ENCODE results near the gene FUOM.
"Not testable (repeated sequence)": the region's sequence is repeated elsewhere in the genome, so short reads cannot be mapped to it uniquely, and the experiment has no call there.

Gene FUOM

DNA sequence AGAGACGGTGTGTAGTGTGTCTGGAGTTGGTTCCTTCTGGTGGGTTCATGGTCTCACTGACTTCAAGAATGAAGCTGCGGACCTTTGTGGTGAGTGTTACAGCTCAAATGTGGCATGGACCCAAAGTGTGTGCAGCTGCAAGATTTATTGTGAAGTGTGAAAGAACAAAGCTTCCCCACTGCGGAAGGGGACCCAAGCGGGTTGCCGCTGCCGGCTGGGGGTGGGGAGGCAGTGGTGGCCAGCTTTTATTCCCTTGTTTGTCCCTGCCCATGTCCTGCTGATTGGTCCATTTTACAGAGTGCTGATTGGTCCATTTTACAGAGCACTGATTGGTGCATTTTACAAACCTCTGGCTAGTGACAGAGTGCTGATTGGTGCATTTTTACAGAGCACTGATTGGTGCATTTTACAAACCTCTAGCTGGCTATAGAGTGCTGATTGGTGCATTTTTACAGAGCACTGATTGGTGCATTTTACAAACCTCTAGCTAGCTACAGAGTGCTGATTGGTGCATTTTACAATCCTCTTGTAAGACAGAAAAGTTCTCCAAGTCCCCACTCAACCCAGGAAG lies 36.9 kb downstream of the FUOM start:
- WGBS (ENCODE audit: insufficient coverage, insufficient read length) = no CpG with 5 or more reads among the region's 6 CpGs
- not testable (repeated sequence) for DNase-seq (ENCODE audit: low read depth, low spot score); H3K4me1 ChIP-seq (ENCODE audit: control insufficient read depth, insufficient read depth, low read length)

DNA sequence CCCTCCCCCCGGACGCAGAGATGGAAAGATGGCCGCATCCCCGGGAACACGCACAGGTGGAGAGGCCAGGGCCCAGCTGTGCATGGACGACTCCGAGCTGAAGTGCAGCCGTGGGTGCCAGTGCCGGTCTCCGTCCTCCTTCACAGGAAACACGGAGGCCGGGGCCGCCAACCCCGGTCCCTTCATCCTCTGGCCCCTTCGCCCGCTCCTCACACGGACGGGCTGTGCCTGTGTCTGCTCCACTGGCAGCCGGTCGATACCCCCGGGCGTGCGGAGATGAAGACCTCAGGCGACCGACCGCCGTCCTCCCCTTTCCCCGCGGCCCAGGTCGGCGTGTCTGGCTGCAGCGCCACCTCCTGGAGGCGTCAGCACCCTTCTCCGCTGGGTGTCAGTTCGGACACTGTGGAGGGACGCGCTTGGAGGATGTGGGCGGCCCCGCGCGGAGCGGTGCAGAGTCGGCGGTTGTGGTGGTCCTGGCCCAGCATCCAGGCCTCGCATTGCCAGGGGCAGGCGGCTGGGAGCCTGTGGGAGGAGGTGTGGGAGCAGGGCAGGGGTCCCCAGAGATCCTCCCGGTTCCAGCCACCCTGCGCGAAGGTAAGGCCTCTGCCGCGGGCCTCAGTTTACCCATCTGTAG lies 39.2 kb downstream of the FUOM start:
- Histone ChIP-seq H3K27ac (ENCODE audit: low read length) (no peak overlapping the region), H3K36me3 (ENCODE audit: control insufficient read depth, insufficient read depth, low read length) (no peaks in the 10 kb centered on the region), H3K4me3 (ENCODE audit: low read length) (peak overlapping the region; percentile 45; the same call in 1 of the 2 replicates), H3K9me3 (ENCODE audit: control insufficient read depth, insufficient read depth, low read length) (no peaks in the 10 kb centered on the region), H3K4me1 (ENCODE audit: control insufficient read depth, insufficient read depth, low read length) (no peaks in the 10 kb centered on the region), H3K27me3 (ENCODE audit: control insufficient read depth, insufficient read depth, low read length) (no peaks in the 10 kb centered on the region)
- DNase-seq (ENCODE audit: low read depth, low spot score) = peak; percentile 47
- no CpG with 5 or more reads among the region's 51 CpGs for WGBS (ENCODE audit: insufficient coverage, insufficient read length)

More for the DNA sequence above, 36.9 kb downstream of the FUOM start:
- H3K9me3 ChIP-seq (ENCODE audit: control insufficient read depth, insufficient read depth, low read length); H3K4me3 ChIP-seq (ENCODE audit: low read length); H3K27me3 ChIP-seq (ENCODE audit: control insufficient read depth, insufficient read depth, low read length); H3K36me3 ChIP-seq (ENCODE audit: control insufficient read depth, insufficient read depth, low read length); H3K27ac ChIP-seq (ENCODE audit: low read length): not testable (repeated sequence)

DNA sequence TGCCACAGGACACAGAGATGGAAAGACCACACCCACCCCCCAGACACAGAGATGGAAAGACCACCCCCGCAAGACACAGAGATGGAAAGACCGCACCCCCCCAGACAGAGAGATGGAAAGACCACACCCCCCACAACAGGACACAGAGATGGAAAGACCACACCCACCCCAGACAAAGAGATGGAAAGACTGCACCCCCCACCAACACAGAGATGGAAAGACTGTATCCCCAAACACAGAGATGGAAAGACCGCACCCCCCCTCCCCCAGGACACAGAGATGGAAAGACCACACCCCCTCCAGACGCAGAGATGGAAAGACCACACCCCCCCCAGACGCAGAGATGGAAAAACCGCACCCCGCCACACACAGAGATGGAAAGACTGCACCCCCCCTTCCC lies 41.1 kb downstream of the FUOM start:
- H3K9me3 ChIP-seq (ENCODE audit: control insufficient read depth, insufficient read depth, low read length) = no peaks in the 10 kb centered on the region
- no CpG with 5 or more reads among the region's 7 CpGs for WGBS (ENCODE audit: insufficient coverage, insufficient read length)
- 0 out of 2 replicates have a peak, but pooled peaks cover 2% of the 10 kb centered on the region for H3K36me3 ChIP-seq (ENCODE audit: control insufficient read depth, insufficient read depth, low read length)
- no peaks in the 10 kb centered on the region for H3K4me1 ChIP-seq (ENCODE audit: control insufficient read depth, insufficient read depth, low read length)
- H3K27me3 ChIP-seq (ENCODE audit: control insufficient read depth, insufficient read depth, low read length) = no peaks in the 10 kb centered on the region
- no peak for DNase-seq (ENCODE audit: low read depth, low spot score)
- no peak overlapping the region for H3K27ac ChIP-seq (ENCODE audit: low read length)
- H3K4me3 ChIP-seq (ENCODE audit: low read length) = no peak overlapping the region

DNA sequence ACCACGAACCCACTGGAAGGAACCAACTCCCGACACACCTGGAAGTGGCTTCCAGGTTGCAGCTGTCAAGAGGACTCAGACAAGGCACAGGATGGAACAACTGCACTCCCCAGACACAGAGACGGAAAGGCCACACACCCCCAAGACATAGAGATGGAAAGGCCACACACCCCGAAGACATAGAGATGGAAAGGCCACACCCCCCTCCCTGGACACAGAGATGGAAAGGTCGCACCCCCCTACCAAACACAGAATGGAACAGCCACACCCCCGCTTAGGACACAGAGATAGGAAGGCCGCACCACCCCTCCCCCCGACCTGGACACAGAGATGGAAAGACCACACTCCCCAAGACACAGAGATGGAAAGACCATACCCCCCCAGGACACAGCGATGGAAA lies 41.6 kb downstream of the FUOM start:
- H3K36me3 ChIP-seq (ENCODE audit: control insufficient read depth, insufficient read depth, low read length) = 0 out of 2 replicates have a peak, but pooled peaks cover 2% of the 10 kb centered on the region
- WGBS (ENCODE audit: insufficient coverage, insufficient read length) = no CpG with 5 or more reads among the region's 9 CpGs
- H3K4me3 ChIP-seq (ENCODE audit: low read length) = no peak overlapping the region
- no peaks in the 10 kb centered on the region for H3K27me3 ChIP-seq (ENCODE audit: control insufficient read depth, insufficient read depth, low read length)
- no peak for DNase-seq (ENCODE audit: low read depth, low spot score)
- H3K4me1 ChIP-seq (ENCODE audit: control insufficient read depth, insufficient read depth, low read length) = no peaks in the 10 kb centered on the region
- no peaks in the 10 kb centered on the region for H3K9me3 ChIP-seq (ENCODE audit: control insufficient read depth, insufficient read depth, low read length)
- H3K27ac ChIP-seq (ENCODE audit: low read length) = no peak overlapping the region

DNA sequence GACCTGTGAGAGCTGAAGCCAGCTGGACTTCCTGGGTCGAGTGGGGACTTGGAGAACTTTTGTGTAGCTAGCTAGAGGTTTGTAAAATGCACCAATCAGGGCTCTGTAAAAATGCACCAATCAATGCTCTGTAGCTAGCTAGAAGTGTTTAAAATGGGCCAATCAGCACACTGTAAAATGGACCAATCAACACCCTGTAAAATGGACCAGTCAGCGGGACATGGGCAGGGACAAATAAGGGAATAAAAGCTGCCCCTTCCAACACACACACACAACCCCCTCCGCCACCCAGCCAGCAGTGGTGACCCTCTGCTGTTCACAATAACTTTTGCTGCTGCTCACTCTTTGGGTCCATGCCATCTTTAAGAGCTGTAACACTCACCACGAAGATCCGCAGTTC lies 42.0 kb downstream of the FUOM start:
- Histone ChIP-seq H3K4me3 (ENCODE audit: low read length) (no peak overlapping the region), H3K4me1 (ENCODE audit: control insufficient read depth, insufficient read depth, low read length) (no peaks in the 10 kb centered on the region), H3K9me3 (ENCODE audit: control insufficient read depth, insufficient read depth, low read length) (no peaks in the 10 kb centered on the region), H3K27ac (ENCODE audit: low read length) (no peak overlapping the region), H3K36me3 (ENCODE audit: control insufficient read depth, insufficient read depth, low read length) (0 out of 2 replicates have a peak, but pooled peaks cover 2% of the 10 kb centered on the region), H3K27me3 (ENCODE audit: control insufficient read depth, insufficient read depth, low read length) (no peaks in the 10 kb centered on the region)
- WGBS (ENCODE audit: insufficient coverage, insufficient read length) = no CpG with 5 or more reads among the region's 5 CpGs
- DNase-seq (ENCODE audit: low read depth, low spot score) = no peak

DNA sequence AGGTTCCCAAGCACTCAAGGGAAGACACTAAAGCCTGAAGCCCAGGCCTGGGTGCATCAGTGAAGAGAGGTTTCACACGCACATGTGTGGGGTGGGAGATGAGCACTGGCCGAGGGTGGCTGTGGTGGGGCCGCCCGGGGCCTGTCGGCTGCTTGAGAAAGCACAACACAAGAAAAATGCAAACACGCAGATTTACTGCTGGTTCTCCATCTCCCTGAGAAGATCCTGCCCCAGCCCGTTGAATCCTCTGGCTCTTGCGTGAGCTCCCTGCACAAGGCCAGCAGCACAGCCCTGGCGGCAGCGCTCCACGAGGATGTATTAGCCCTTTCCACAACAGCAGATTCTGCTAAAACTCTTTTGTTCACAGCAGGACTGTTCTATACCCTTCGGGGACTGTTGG lies 42.9 kb downstream of the FUOM start:
- DNase-seq (ENCODE audit: low read depth, low spot score) = no peak
- Histone ChIP-seq H3K27ac (ENCODE audit: low read length) (no peak overlapping the region), H3K4me3 (ENCODE audit: low read length) (no peak overlapping the region), H3K36me3 (ENCODE audit: control insufficient read depth, insufficient read depth, low read length) (peaks cover 7% of the 10 kb centered on the region), H3K4me1 (ENCODE audit: control insufficient read depth, insufficient read depth, low read length) (no peaks in the 10 kb centered on the region), H3K27me3 (ENCODE audit: control insufficient read depth, insufficient read depth, low read length) (no peaks in the 10 kb centered on the region), H3K9me3 (ENCODE audit: control insufficient read depth, insufficient read depth, low read length) (no peaks in the 10 kb centered on the region)
- WGBS (ENCODE audit: insufficient coverage, insufficient read length) = no CpG with 5 or more reads among the region's 12 CpGs

DNA sequence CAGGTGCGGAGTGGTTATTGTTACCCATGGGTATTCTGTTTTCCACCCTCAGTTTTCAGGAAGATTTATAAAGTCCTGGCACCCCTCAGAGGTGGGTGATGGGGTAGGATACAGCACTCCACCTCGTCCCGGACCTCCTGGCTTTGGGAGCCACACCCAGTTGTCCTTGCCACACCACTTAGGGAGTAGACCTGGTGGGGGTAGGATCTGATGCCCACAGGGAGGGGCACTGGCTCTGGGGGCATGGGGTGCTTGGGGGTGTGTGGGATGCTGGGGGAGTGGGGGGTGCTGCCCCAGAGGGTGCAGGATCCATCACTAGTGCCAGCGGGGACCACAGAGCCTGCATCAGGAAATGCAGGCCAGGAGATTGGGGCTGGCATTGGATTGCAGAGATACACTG lies 44.6 kb downstream of the FUOM start:
- no CpG with 5 or more reads among the region's 4 CpGs for WGBS (ENCODE audit: insufficient coverage, insufficient read length)

DNA sequence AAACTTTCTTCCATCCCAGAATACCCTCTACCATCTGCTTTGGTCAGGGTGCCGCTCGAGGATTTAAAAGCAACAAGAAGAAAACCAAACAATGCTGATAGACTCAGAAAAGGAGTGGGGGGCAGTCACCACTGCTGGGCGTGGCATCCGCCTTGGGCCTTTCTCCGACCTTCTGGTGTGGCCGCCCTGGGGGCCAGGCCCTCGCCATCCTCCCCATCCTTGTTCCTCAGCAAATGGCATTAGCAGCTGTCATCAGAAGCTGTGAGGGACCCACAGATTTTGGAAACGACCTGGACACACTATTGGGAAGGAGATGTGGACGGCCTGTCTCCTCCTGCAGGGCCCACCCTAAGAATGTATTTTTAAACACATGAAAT lies 45.1 kb downstream of the FUOM start:
- H3K27me3 ChIP-seq (ENCODE audit: control insufficient read depth, insufficient read depth, low read length) = no peaks in the 10 kb centered on the region
- 0 out of 2 replicates have a peak, but pooled peaks cover 3% of the 10 kb centered on the region for H3K4me1 ChIP-seq (ENCODE audit: control insufficient read depth, insufficient read depth, low read length)
- DNase-seq (ENCODE audit: low read depth, low spot score) = no peak
- no CpG with 5 or more reads among the region's 9 CpGs for WGBS (ENCODE audit: insufficient coverage, insufficient read length)
- no peak overlapping the region for H3K4me3 ChIP-seq (ENCODE audit: low read length)
- peaks cover 9% of the 10 kb centered on the region for H3K36me3 ChIP-seq (ENCODE audit: control insufficient read depth, insufficient read depth, low read length)
- no peak overlapping the region for H3K27ac ChIP-seq (ENCODE audit: low read length)
- no peaks in the 10 kb centered on the region for H3K9me3 ChIP-seq (ENCODE audit: control insufficient read depth, insufficient read depth, low read length)

More for the DNA sequence above, 44.6 kb downstream of the FUOM start:
- no peak for DNase-seq (ENCODE audit: low read depth, low spot score)
- no peaks in the 10 kb centered on the region for H3K9me3 ChIP-seq (ENCODE audit: control insufficient read depth, insufficient read depth, low read length)
- peaks cover 9% of the 10 kb centered on the region for H3K36me3 ChIP-seq (ENCODE audit: control insufficient read depth, insufficient read depth, low read length)
- H3K27ac ChIP-seq (ENCODE audit: low read length) = no peak overlapping the region
- 0 out of 2 replicates have a peak, but pooled peaks cover 2% of the 10 kb centered on the region for H3K4me1 ChIP-seq (ENCODE audit: control insufficient read depth, insufficient read depth, low read length)
- H3K27me3 ChIP-seq (ENCODE audit: control insufficient read depth, insufficient read depth, low read length) = no peaks in the 10 kb centered on the region
- H3K4me3 ChIP-seq (ENCODE audit: low read length) = no peak overlapping the region

DNA sequence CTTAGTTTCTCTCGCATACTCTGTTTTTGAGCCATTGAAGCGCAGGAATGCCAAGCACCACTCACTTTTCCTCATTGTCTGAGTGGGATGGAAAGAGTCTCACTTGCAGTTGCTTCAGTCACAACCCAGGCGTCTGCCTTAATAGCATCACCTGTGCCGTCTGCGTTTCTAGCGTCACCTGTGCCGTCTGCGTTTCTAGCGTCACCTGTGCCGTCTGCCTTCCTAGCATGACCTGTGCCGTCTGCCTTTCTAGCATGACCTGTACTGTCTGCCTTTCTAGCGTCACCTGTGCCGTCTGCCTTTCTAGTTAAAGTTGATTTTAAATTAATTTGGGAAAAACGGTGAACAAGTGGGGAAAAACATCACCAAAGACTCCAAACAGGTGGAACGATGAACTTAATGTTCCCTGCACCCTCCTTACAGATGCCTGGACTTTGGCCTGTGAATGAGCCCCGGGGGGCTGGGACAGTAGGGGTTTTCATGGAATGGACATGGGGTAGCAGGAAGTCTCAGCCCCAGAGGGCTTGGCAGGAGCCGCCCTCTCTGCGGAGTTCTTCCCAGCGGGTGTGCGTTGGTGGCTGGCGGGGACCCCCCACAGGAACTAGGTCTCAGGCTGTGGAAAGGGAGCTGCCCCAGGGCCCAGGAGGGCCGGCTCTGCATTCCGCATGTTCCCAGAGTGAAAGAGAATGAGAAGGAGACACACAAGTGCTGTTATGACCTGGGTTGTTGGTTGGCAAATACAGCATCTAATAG lies 45.6 kb downstream of the FUOM start:
- Histone ChIP-seq H3K4me1 (ENCODE audit: control insufficient read depth, insufficient read depth, low read length) (0 out of 2 replicates have a peak, but pooled peaks cover 3% of the 10 kb centered on the region), H3K27me3 (ENCODE audit: control insufficient read depth, insufficient read depth, low read length) (no peaks in the 10 kb centered on the region), H3K9me3 (ENCODE audit: control insufficient read depth, insufficient read depth, low read length) (no peaks in the 10 kb centered on the region), H3K36me3 (ENCODE audit: control insufficient read depth, insufficient read depth, low read length) (peaks cover 9% of the 10 kb centered on the region), H3K4me3 (ENCODE audit: low read length) (no peak overlapping the region), H3K27ac (ENCODE audit: low read length) (no peak overlapping the region)
- DNase-seq (ENCODE audit: low read depth, low spot score) = no peak
- no CpG with 5 or more reads among the region's 23 CpGs for WGBS (ENCODE audit: insufficient coverage, insufficient read length)

DNA sequence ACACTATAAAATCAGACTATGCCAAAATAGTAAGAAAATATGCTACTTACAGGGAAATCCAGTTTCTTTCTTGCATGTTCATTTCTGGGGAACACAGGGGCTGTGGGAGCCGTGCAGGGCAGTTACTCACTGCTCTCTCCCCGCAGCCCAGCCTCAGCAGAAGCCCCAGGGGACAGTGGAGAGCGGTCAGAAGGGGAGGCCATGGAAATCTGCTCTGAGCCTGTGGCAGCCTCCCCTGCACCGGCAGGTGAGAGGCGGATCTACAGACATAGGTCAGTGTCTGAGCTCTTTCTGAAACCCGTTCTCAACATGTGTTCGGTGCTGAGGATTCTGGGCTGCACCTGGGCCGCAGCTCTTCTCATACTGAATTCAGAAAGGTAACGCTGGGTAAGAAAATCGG lies 46.2 kb downstream of the FUOM start:
- Histone ChIP-seq H3K27me3 (ENCODE audit: control insufficient read depth, insufficient read depth, low read length) (no peaks in the 10 kb centered on the region), H3K4me1 (ENCODE audit: control insufficient read depth, insufficient read depth, low read length) (0 out of 2 replicates have a peak, but pooled peaks cover 3% of the 10 kb centered on the region), H3K4me3 (ENCODE audit: low read length) (no peak overlapping the region), H3K36me3 (ENCODE audit: control insufficient read depth, insufficient read depth, low read length) (peaks cover 9% of the 10 kb centered on the region), H3K9me3 (ENCODE audit: control insufficient read depth, insufficient read depth, low read length) (no peaks in the 10 kb centered on the region), H3K27ac (ENCODE audit: low read length) (no peak overlapping the region)
- no CpG with 5 or more reads among the region's 10 CpGs for WGBS (ENCODE audit: insufficient coverage, insufficient read length)
- no peak for DNase-seq (ENCODE audit: low read depth, low spot score)

All from iPS DF 6.9 (cell line).